ENCODE results near the gene MIER2.

DNA sequence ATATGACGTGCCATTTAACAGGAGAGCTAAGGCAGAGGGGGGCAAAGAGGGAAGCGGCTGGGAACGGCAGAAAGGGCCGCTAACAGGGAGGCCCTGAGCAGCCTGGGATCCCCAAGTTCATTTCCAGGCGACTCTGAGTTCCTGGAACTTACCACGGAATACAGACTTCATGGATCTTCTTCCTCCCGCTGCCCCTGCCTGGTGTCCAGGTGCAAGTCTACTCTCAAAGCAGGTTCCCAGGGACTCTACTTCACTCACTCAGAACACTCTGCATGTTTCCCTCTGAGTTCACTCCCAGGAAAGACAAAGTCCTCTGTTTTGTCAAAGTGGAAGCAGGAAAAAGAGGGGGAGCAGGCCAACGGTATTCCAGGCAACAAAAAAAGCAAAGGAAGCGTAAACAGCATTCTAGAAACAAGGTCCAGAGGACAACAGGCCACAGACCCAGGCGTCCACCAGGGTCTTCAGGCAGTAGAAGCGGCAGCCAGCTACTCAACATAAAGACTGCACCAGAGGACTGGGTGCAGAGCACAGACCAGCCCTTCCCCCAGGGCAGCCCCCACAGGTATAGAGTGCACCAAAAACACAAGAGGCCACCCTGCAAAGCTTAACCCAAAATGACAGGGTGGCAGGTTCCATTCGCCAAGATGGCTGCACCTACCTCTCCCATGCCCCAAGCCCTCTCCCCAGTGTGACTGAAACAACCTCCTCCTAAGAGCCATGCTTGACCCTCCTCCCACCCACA, 3.0 kb downstream of the MIER2 start:
- TF ChIP-seq, protein P1, sequence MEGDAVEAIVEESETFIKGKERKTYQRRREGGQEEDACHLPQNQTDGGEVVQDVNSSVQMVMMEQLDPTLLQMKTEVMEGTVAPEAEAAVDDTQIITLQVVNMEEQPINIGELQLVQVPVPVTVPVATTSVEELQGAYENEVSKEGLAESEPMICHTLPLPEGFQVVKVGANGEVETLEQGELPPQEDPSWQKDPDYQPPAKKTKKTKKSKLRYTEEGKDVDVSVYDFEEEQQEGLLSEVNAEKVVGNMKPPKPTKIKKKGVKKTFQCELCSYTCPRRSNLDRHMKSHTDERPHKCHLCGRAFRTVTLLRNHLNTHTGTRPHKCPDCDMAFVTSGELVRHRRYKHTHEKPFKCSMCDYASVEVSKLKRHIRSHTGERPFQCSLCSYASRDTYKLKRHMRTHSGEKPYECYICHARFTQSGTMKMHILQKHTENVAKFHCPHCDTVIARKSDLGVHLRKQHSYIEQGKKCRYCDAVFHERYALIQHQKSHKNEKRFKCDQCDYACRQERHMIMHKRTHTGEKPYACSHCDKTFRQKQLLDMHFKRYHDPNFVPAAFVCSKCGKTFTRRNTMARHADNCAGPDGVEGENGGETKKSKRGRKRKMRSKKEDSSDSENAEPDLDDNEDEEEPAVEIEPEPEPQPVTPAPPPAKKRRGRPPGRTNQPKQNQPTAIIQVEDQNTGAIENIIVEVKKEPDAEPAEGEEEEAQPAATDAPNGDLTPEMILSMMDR (conservative IDR thresholded peaks at IDR 0.05; ENCODE audit: low read depth, low read length): no peak
- no peak for TF ChIP-seq EZH2 (IDR thresholded peaks at IDR 0.05; ENCODE audit: low read length, unreplicated experiment)
